CD14-positive monocyte (primary cell): ENCODE data around the gene CADM1. TPM values are rescaled to one million over a fixed set of nuclear protein-coding genes. Genes with fewer than 3 reads are reported as not detected.

Experiments used
- DNase-seq, 3 donors: peaks; one replicate each; pipeline ENCODE4 v3.0.0-alpha.2; 2011 to 2022
- H2AFZ ChIP-seq: 2 replicates; pipeline ENCODE4 v1.6.0; 2012; ENCODE audit warnings: mild to moderate bottlenecking, low read depth, low read length, inconsistent platforms; ENCODE audit not compliant: insufficient read depth, poor library complexity, severe bottlenecking
- H3K27ac ChIP-seq, 2 donors: 1 replicate in 1 of 2; 2 replicates in 1 of 2; pipeline ENCODE4 v1.5.1; 2012 to 2013; ENCODE audit warnings: low read length in 2 of 2, control low read depth in 1 of 2, inconsistent platforms in 1 of 2, low read depth in 1 of 2, mild to moderate bottlenecking in 1 of 2
- H3K27me3 ChIP-seq, 2 donors: one replicate each; pipeline versions ENCODE4 v1.6.0 to v1.6.1; 2011 to 2013; ENCODE audit warnings: low read length in 2 of 2; ENCODE audit not compliant: control insufficient read depth in 2 of 2, insufficient read depth in 2 of 2
- H3K36me3 ChIP-seq, 2 donors: replicated peaks in 1 of 2; 1 replicate in 1 of 2; 2 replicates in 1 of 2; pipeline versions ENCODE4 v1.5.1 to v1.6.1; 2012 to 2013; ENCODE audit warnings: low read length in 2 of 2, control low read depth in 1 of 2, inconsistent platforms in 1 of 2, mild to moderate bottlenecking in 1 of 2; ENCODE audit not compliant: insufficient read depth in 2 of 2, control insufficient read depth in 1 of 2
- H3K4me1 ChIP-seq, 2 donors: 1 replicate in 1 of 2; 2 replicates in 1 of 2; pipeline versions ENCODE4 v1.5.1 to v1.6.1; 2012 to 2013; ENCODE audit warnings: low read length in 2 of 2, control low read depth in 1 of 2, inconsistent platforms in 1 of 2, mild to moderate bottlenecking in 1 of 2, moderate library complexity in 1 of 2; ENCODE audit not compliant: insufficient read depth in 2 of 2, control insufficient read depth in 1 of 2
- H3K4me2 ChIP-seq: replicated peaks from 2 replicates; pipeline ENCODE3; 2012; ENCODE audit warnings: low read length, moderate library complexity, mild to moderate bottlenecking; ENCODE audit not compliant: poor library complexity, severe bottlenecking; ENCODE audit errors: extremely low read depth
- H3K4me3 ChIP-seq, 3 experiments: fragments of 200-600 bp in 1 of 3; sonication (generic) in 1 of 3; replicated peaks in 1 of 3; 1 replicate in 2 of 3; 2 replicates in 1 of 3; pipeline ENCODE4 v1.5.1; 2011 to 2013; ENCODE audit warnings: low read length in 3 of 3, mild to moderate bottlenecking in 3 of 3, control low read depth in 2 of 3, low read depth in 2 of 3, inconsistent platforms in 1 of 3, moderate library complexity in 1 of 3
- H3K79me2 ChIP-seq: 2 replicates; pipeline ENCODE4 v1.6.0; 2012; ENCODE audit warnings: mild to moderate bottlenecking, control low read depth, inconsistent platforms, low read length, moderate library complexity; ENCODE audit not compliant: insufficient read depth
- H3K9ac ChIP-seq: 2 replicates; pipeline ENCODE4 v1.6.0; 2017; ENCODE audit warnings: low read length, mild to moderate bottlenecking; ENCODE audit not compliant: insufficient read depth, poor library complexity, severe bottlenecking
- H3K9me3 ChIP-seq, 2 donors: replicated peaks in 1 of 2; 1 replicate in 1 of 2; 2 replicates in 1 of 2; pipeline versions ENCODE4 v1.5.1 to v1.6.1; 2012 to 2013; ENCODE audit warnings: low read length in 2 of 2, control low read depth in 1 of 2; ENCODE audit not compliant: control insufficient read depth in 1 of 2, insufficient read depth in 1 of 2
- H4K20me1 ChIP-seq: 2 replicates; pipeline ENCODE4 v1.6.0; 2012; ENCODE audit warnings: mild to moderate bottlenecking, low read length, control low read depth, moderate library complexity; ENCODE audit not compliant: insufficient read depth
- H3K27ac Mint-ChIP-seq, 7 donors: one replicate each; pipeline ENCODE4 v1.8.0; 2020; ENCODE audit warnings: mild to moderate bottlenecking in 7 of 7, mixed read lengths in 7 of 7, moderate library complexity in 6 of 7, inconsistent platforms in 2 of 7
- H3K27me3 Mint-ChIP-seq, 3 donors: one replicate each; pipeline ENCODE4 v1.8.0; 2021 to 2022; ENCODE audit warnings: low read depth in 3 of 3, mild to moderate bottlenecking in 3 of 3, mixed read lengths in 3 of 3, moderate library complexity in 3 of 3, inconsistent platforms in 1 of 3
- H3K36me3 Mint-ChIP-seq, 2 donors: one replicate each; pipeline ENCODE4 v1.8.0; 2020; ENCODE audit warnings: mixed read lengths in 2 of 2, inconsistent platforms in 1 of 2, mild to moderate bottlenecking in 1 of 2
- H3K4me1 Mint-ChIP-seq: one replicate; pipeline ENCODE4 v1.8.0; 2020; ENCODE audit warnings: mild to moderate bottlenecking, mixed read lengths
- H3K4me3 Mint-ChIP-seq, 2 donors: one replicate each; pipeline ENCODE4 v1.8.0; 2020; ENCODE audit warnings: mild to moderate bottlenecking in 2 of 2, mixed read lengths in 2 of 2, moderate library complexity in 1 of 2
- H3K9me3 Mint-ChIP-seq, 7 donors: one replicate each; pipeline ENCODE4 v1.8.0; 2020 to 2022; ENCODE audit warnings: mixed read lengths in 7 of 7, mild to moderate bottlenecking in 6 of 7, moderate library complexity in 6 of 7, inconsistent platforms in 2 of 7
- CTCF ChIP-seq: fragments of 200-600 bp; IDR thresholded peaks from one replicate; pipeline ENCODE4 v1.8.0; 2022; ENCODE audit warnings: antibody characterized with exemption, mild to moderate bottlenecking
- WGBS: methylation state at CpG from one replicate; pipeline ENCODE4 v1.1.5; 2013; ENCODE audit warnings: missing lambda C conversion rate; ENCODE audit not compliant: insufficient coverage; 5-methylcytosine and 5-hydroxymethylcytosine counted together
- intact Hi-C, 2 donors: fragments of 100-400 bp; cut with micrococcal nuclease; formaldehyde crosslinking; loops; one replicate each; pipeline versions ENCODE4 v1.15.0 to v1.15.1; 2023
- polyA plus RNA-seq, 3 donors: library from polyadenylated mRNA; depleted of rRNA in 1 of 3; unstranded in 2 of 3; stranded (reverse) in 1 of 3; fragments of 300-500 nt in 2 of 3; fragments of >200 nt in 1 of 3; fragmentation: Illumina TruSeq in 2 of 3; gene quantifications; 1 replicate in 2 of 3; 2 replicates in 1 of 3; pipeline ENCODE4 v1.2.3, GENCODE V29; 2012 to 2021

The CADM1 gene
- polyA plus RNA-seq, 3 donors, result not detected

GRCh38 chr11:115207916-115208315 is 296.3 kb downstream of the CADM1 start:
- Histone ChIP-seq H3K36me3 (no peaks in the 10 kb centered on the region), H3K27ac (no peak overlapping the region), H3K4me1 (no peaks in the 10 kb centered on the region), H3K9me3 (no peaks in the 10 kb centered on the region), H3K4me3 (no peak overlapping the region), H2AFZ (no peak overlapping the region), H3K27me3 (no peaks in the 10 kb centered on the region), H3K9ac (no peak overlapping the region), H3K79me2 (no peaks in the 10 kb centered on the region), H3K4me2 (no peak overlapping the region), H4K20me1 (no peaks in the 10 kb centered on the region)
- Mint-ChIP-seq H3K9me3 (peaks cover 0 to 1% (median 0%) of the 10 kb centered on the region in 7 donors), H3K27ac (no peak overlapping the region), H3K36me3 (no peaks in the 10 kb centered on the region), H3K4me3 (no peak overlapping the region), H3K4me1 (no peaks in the 10 kb centered on the region), H3K27me3 (peaks cover 0 to 4% (median 2%) of the 10 kb centered on the region in 3 donors)
- no peak for DNase-seq
- no peak for TF ChIP-seq CTCF
- intact Hi-C loops, result no loop called here
- 83% methylated on average over 1 of the region's 1 CpG for WGBS

- Histone ChIP-seq H3K36me3 (no peaks in the 10 kb centered on the region), H2AFZ (no peak overlapping the region), H3K4me3 (no peak overlapping the region), H3K4me2 (no peak overlapping the region), H3K4me1 (no peaks in the 10 kb centered on the region), H3K79me2 (no peaks in the 10 kb centered on the region), H3K27me3 (no peaks in the 10 kb centered on the region), H3K27ac (no peak overlapping the region), H3K9ac (no peak overlapping the region), H4K20me1 (no peaks in the 10 kb centered on the region), H3K9me3 (no peaks in the 10 kb centered on the region)
- H3K27ac Mint-ChIP-seq, result no peak overlapping the region
- no peak for DNase-seq
- intact Hi-C loops, result no loop called here
- no peaks in the 10 kb centered on the region for H3K36me3 Mint-ChIP-seq
- H3K9me3 Mint-ChIP-seq, result peaks cover 0 to 1% (median 0%) of the 10 kb centered on the region in 7 donors
- no peaks in the 10 kb centered on the region for H3K4me1 Mint-ChIP-seq
- H3K4me3 Mint-ChIP-seq, result no peak overlapping the region
- TF ChIP-seq CTCF, result no peak
- H3K27me3 Mint-ChIP-seq, result peaks cover 0 to 4% (median 2%) of the 10 kb centered on the region in 3 donors
- 59% methylated on average over 3 of the region's 4 CpGs for WGBS
These were observed 297.0 kb downstream of the CADM1 start for GRCh38 chr11:115207166-115207591.
